Peyer's patch (tissue), 4 donors: ENCODE data around the gene SPATA9. TPM values are rescaled to one million over a fixed set of nuclear protein-coding genes. Genes with fewer than 3 reads are reported as not detected.

Source experiments
- DNase-seq, 3 donors: peaks; one replicate each; pipeline ENCODE4 v3.0.0-alpha.2; 2017 to 2019
- H3K27ac ChIP-seq, 4 donors: fragments of 200-600 bp; sonication (generic); one replicate each; pipeline ENCODE4 v1.5.1; 2016 to 2019
- H3K27me3 ChIP-seq, 2 donors: fragments of 200-600 bp; sonication (generic); one replicate each; pipeline ENCODE4 v1.5.1; 2019
- H3K36me3 ChIP-seq, 3 donors: fragments of 200-600 bp; sonication (generic); one replicate each; pipeline ENCODE4 v1.5.1; 2016 to 2019
- H3K4me1 ChIP-seq, 4 donors: fragments of 200-600 bp; sonication (generic); one replicate each; pipeline ENCODE4 v1.5.1; 2016 to 2019
- H3K4me3 ChIP-seq, 4 donors: fragments of 200-600 bp; sonication (generic); 1 replicate in 3 of 4; 2 replicates in 1 of 4; pipeline ENCODE4 v1.5.1; 2016 to 2019; ENCODE audit warnings: mild to moderate bottlenecking in 1 of 4
- H3K9me3 ChIP-seq, 4 donors: fragments of 200-600 bp; sonication (generic); one replicate each; pipeline ENCODE4 v1.5.1; 2016 to 2019; ENCODE audit warnings: mild to moderate bottlenecking in 1 of 4
- POLR2A ChIP-seq, 2 donors: fragments of 450-650 bp; IDR thresholded peaks; one replicate each; pipeline ENCODE4 v1.5.1; 2017; ENCODE audit warnings: antibody characterized with exemption in 2 of 2, mild to moderate bottlenecking in 2 of 2, moderate library complexity in 2 of 2
- total RNA-seq, 4 donors: library from RNA; depleted of rRNA; stranded (reverse); fragments of >200 nt; gene quantifications; one replicate each; pipeline ENCODE4 v1.1.0, GENCODE V29; 2016
- TF ChIP-seq, protein P1 (sequence below), 6 experiments: fragments of 450-650 bp in 4 of 6; fragments of 200-600 bp in 2 of 6; sonication (generic) in 1 of 6; IDR thresholded peaks; one replicate each; pipeline ENCODE4 v1.5.1; 2017 to 2019; ENCODE audit warnings: antibody characterized with exemption in 6 of 6, mild to moderate bottlenecking in 3 of 6, moderate library complexity in 1 of 6

The SPATA9 gene
- total RNA-seq, 4 donors from 2014 or later = not detected

DNA sequence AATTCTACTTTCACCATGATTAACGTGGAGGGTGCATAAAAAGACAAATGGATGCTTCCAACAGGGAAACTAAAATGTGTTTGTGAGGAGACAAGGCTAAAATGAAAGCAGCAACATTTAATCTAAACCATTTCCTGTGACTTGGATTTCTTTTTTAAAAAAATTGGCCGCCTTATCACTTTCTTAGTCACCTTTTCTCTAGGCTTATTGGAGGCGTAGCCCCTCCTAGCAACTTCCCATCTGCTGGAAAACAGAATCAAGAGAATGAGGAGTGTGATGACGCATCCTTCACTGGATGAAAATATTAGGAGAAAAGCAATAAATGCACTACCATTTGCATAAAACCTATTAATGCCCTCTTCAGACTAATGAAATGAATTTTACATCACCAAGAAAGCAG, 63.7 kb downstream of the SPATA9 start:
- no peak for TF ChIP-seq POLR2A (IDR thresholded peaks at IDR 0.05)
- TF ChIP-seq, protein P1, sequence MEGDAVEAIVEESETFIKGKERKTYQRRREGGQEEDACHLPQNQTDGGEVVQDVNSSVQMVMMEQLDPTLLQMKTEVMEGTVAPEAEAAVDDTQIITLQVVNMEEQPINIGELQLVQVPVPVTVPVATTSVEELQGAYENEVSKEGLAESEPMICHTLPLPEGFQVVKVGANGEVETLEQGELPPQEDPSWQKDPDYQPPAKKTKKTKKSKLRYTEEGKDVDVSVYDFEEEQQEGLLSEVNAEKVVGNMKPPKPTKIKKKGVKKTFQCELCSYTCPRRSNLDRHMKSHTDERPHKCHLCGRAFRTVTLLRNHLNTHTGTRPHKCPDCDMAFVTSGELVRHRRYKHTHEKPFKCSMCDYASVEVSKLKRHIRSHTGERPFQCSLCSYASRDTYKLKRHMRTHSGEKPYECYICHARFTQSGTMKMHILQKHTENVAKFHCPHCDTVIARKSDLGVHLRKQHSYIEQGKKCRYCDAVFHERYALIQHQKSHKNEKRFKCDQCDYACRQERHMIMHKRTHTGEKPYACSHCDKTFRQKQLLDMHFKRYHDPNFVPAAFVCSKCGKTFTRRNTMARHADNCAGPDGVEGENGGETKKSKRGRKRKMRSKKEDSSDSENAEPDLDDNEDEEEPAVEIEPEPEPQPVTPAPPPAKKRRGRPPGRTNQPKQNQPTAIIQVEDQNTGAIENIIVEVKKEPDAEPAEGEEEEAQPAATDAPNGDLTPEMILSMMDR (IDR thresholded peaks at IDR 0.05) = no peak
- no peaks in the 10 kb centered on the region for H3K9me3 ChIP-seq
- no peak overlapping the region for H3K4me3 ChIP-seq
- no peaks in the 10 kb centered on the region for H3K27me3 ChIP-seq
- H3K4me1 ChIP-seq = peaks cover 0 to 21% (median 2%) of the 10 kb centered on the region in 4 donors
- no peak overlapping the region for H3K27ac ChIP-seq
- no peak for DNase-seq
- no peaks in the 10 kb centered on the region for H3K36me3 ChIP-seq

DNA sequence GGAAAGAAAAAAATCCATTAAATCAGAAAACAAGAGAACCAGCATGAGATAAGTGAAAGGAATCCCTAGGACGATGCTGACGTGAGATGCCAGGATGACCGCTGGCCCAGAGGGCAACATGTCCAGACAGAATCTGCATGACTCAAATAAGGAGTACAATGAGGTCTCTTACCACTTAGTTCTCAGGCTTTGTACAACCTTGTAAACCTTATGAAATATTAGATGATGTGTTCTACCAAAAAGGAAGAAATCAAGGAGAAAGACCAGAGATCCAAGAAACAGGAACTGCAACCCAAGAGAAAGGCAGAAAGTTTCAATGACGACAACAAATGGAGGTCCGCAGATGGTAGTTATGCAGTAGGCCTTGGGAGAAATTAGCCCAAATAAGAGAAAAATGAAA, 65.7 kb downstream of the SPATA9 start:
- Histone ChIP-seq H3K9me3 (no peaks in the 10 kb centered on the region), H3K36me3 (no peaks in the 10 kb centered on the region), H3K27ac (no peak overlapping the region), H3K27me3 (no peaks in the 10 kb centered on the region), H3K4me1 (peaks cover 0 to 21% (median 2%) of the 10 kb centered on the region in 4 donors), H3K4me3 (no peak overlapping the region)
- TF ChIP-seq, protein P1 (IDR thresholded peaks at IDR 0.05) = no peak
- no peak for TF ChIP-seq POLR2A (IDR thresholded peaks at IDR 0.05)
- no peak for DNase-seq

DNA sequence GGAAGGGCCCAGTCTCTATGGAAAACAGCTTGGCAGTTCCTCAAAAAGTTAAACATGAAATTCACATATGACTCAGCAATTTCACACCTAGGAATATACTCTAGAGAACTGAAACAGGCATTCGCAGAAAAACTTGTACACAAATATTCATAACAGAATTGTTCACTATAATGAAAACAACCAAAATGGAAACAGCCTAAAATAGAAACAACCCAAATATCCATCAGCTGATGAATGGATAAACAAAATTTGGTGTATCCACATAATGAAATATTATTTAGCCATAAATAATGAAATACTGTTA, 67.7 kb downstream of the SPATA9 start:
- peaks cover 0 to 7% (median 0%) of the 10 kb centered on the region in 4 donors for H3K4me1 ChIP-seq

DNA sequence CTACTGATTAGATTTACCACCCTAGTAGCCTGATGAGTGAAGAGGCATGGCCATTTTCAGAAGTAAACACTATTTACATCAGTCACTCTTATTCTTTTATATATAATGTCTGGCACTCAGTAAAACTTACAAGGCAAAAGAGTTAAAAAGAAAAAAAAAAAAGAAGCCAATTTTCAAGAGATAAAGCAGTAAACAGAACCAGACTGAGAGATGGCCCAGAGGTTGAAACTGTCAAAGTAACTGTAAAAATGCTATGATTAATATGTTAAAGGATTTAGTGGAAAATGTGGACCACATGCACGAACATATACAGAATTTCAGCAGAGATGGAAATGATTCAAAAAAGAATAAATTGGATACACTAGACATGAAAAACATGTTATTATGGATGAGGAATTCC, 69.3 kb downstream of the SPATA9 start:
- H3K27ac ChIP-seq = no peak overlapping the region
- H3K9me3 ChIP-seq = no peaks in the 10 kb centered on the region
- DNase-seq = no peak
- no peaks in the 10 kb centered on the region for H3K36me3 ChIP-seq
- H3K27me3 ChIP-seq = no peaks in the 10 kb centered on the region
- no peaks in the 10 kb centered on the region for H3K4me1 ChIP-seq
- TF ChIP-seq POLR2A (IDR thresholded peaks at IDR 0.05) = no peak
- TF ChIP-seq, protein P1 (IDR thresholded peaks at IDR 0.05) = no peak
- no peak overlapping the region for H3K4me3 ChIP-seq

More for the DNA sequence above, 67.7 kb downstream of the SPATA9 start:
- no peak overlapping the region for H3K4me3 ChIP-seq
- DNase-seq = no peak
- no peak overlapping the region for H3K27ac ChIP-seq
- no peaks in the 10 kb centered on the region for H3K36me3 ChIP-seq
- H3K27me3 ChIP-seq = no peaks in the 10 kb centered on the region
- TF ChIP-seq, protein P1 (IDR thresholded peaks at IDR 0.05) = no peak
- no peak for TF ChIP-seq POLR2A (IDR thresholded peaks at IDR 0.05)
- no peaks in the 10 kb centered on the region for H3K9me3 ChIP-seq

DNA sequence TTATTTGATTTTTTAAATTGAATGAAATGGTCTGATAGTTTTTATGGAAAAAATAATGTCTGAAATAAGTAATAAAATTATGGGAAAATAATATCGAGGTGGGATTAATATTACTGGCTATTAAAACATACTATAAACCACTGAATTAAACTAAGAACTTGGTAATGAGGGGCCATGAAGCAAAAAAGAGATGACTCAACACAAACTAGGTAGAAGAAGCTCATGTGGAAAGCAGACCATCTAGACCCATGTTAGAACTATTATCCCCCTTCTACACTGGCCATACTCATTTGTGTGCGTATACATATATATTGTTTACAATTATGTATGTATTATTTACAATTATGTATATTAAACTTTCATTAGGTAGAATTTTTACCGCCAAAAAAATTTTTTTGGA, 71.4 kb downstream of the SPATA9 start:
- no peak for TF ChIP-seq POLR2A (IDR thresholded peaks at IDR 0.05)
- TF ChIP-seq, protein P1 (IDR thresholded peaks at IDR 0.05) = no peak
- DNase-seq = no peak
- H3K27me3 ChIP-seq = no peaks in the 10 kb centered on the region

DNA sequence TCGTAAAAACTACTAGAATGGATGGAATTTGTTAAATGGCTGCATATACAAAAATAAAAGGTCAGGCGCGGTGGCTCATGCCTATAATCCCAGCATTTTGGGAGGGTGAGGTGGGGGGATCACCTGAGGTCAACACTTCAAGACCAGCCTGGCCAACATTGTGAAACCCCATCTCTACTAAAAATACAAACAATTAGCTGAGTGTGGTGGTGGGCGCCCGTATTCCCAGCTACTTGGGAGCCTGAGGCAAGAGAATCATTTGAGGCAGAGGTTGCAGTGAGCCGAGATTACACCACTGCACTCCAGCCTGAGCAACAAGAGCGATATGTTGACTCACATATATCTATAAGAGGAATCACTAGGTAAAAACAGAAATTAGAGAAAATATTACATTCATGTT, 72.2 kb downstream of the SPATA9 start:
- Histone ChIP-seq H3K4me3 (no peak overlapping the region), H3K36me3 (no peaks in the 10 kb centered on the region), H3K4me1 (no peaks in the 10 kb centered on the region), H3K9me3 (no peaks in the 10 kb centered on the region), H3K27me3 (no peaks in the 10 kb centered on the region), H3K27ac (no peak overlapping the region)
- no peak for TF ChIP-seq POLR2A (IDR thresholded peaks at IDR 0.05)
- TF ChIP-seq, protein P1 (IDR thresholded peaks at IDR 0.05) = no peak
- DNase-seq = no peak

More for the DNA sequence above, 71.4 kb downstream of the SPATA9 start:
- no peaks in the 10 kb centered on the region for H3K4me1 ChIP-seq
- no peak overlapping the region for H3K27ac ChIP-seq
- H3K9me3 ChIP-seq = no peaks in the 10 kb centered on the region
- no peak overlapping the region for H3K4me3 ChIP-seq
- H3K36me3 ChIP-seq = no peaks in the 10 kb centered on the region
